GM19372 (cell line): ENCODE measurements around the gene MFN2.
"Not testable (repeated sequence)": the region's sequence is repeated elsewhere in the genome, so short reads cannot be mapped to it uniquely, and the experiment has no call there.

Experiments used
- ATAC-seq: cut with Tn5 transposase; IDR thresholded peaks from one replicate; pipeline ENCODE4 v1.9.1; 2021; ENCODE audit warnings: mild to moderate bottlenecking, low read depth, moderate library complexity; ENCODE audit not compliant: unreplicated experiment

The MFN2 gene

GRCh38 chr1:12040457-12041051 is 60.3 kb downstream of the MFN2 start:
- peak; percentile 64 for ATAC-seq

- not testable (repeated sequence) for ATAC-seq
These were observed 64.1 kb downstream of the MFN2 start for GRCh38 chr1:12044187-12044877.

- no peak for ATAC-seq
These were observed 66.5 kb downstream of the MFN2 start for GRCh38 chr1:12046749-12047119.

GRCh38 chr1:12047120-12047876 is 67.1 kb downstream of the MFN2 start:
- ATAC-seq = no peak

- no peak for ATAC-seq
These were observed 68.1 kb downstream of the MFN2 start for GRCh38 chr1:12048372-12048771.

GRCh38 chr1:12049616-12050015 is 69.4 kb downstream of the MFN2 start:
- no peak for ATAC-seq

- ATAC-seq = no peak
These were observed 71.1 kb downstream of the MFN2 start for GRCh38 chr1:12051361-12051760.

- ATAC-seq = peak; percentile 63
These were observed 71.8 kb downstream of the MFN2 start for GRCh38 chr1:12052008-12052573.

- no peak for ATAC-seq
These were observed 72.9 kb downstream of the MFN2 start for GRCh38 chr1:12052997-12053686.

GRCh38 chr1:12053752-12054548 is 73.7 kb downstream of the MFN2 start:
- ATAC-seq = no peak

- ATAC-seq = no peak
These were observed 75.0 kb downstream of the MFN2 start for GRCh38 chr1:12055259-12055658.

- ATAC-seq = no peak
These were observed 76.1 kb downstream of the MFN2 start for GRCh38 chr1:12056331-12056841.

GRCh38 chr1:12057382-12057781 is 77.1 kb downstream of the MFN2 start:
- no peak for ATAC-seq

GRCh38 chr1:12057940-12058687 is 77.9 kb downstream of the MFN2 start:
- ATAC-seq = no peak

- ATAC-seq = no peak
These were observed 79.0 kb downstream of the MFN2 start for GRCh38 chr1:12059226-12059625.

- ATAC-seq = no peak
These were observed 79.6 kb downstream of the MFN2 start for GRCh38 chr1:12059722-12060464.

- no peak for ATAC-seq
These were observed 80.3 kb downstream of the MFN2 start for GRCh38 chr1:12060500-12060899.
